AG04450 (cell line): ENCODE measurements around the gene LOX. TPM values are rescaled to one million over a fixed set of nuclear protein-coding genes. Genes with fewer than 3 reads are reported as not detected.

ENCODE experiments used
- CTCF ChIA-PET: fragments of 300-600, 350-600 bp; formaldehyde crosslinking; extraction: SDS; loops from one replicate; lab custom pipeline; 2022; ENCODE audit warnings: antibody characterized with exemption, inconsistent platforms; lab: Charles Lee
- POLR2A ChIA-PET: fragments of 350-600 bp; formaldehyde crosslinking; extraction: SDS; loops from one replicate; lab custom pipeline; 2021; ENCODE audit warnings: antibody characterized with exemption, inconsistent platforms; lab: Yijun Ruan, JAX
- DNase-seq: peaks from one replicate; pipeline ENCODE4 v3.0.0-alpha.2; 2011; ENCODE audit warnings: low read depth, low spot score
- H3K27ac ChIP-seq: one replicate; pipeline ENCODE4 v1.5.1; 2012; ENCODE audit warnings: low read depth, low read length, control low read depth
- H3K27me3 ChIP-seq: one replicate; pipeline ENCODE4 v1.6.0; 2012; ENCODE audit warnings: low read length; ENCODE audit not compliant: control insufficient read depth, insufficient read depth
- H3K4me3 ChIP-seq: 2 replicates; pipeline ENCODE4 v1.5.1; 2011; ENCODE audit warnings: mild to moderate bottlenecking, low read depth, low read length, control low read depth
- H3K9me3 ChIP-seq: 2 replicates; pipeline ENCODE4 v1.5.1; 2012; ENCODE audit warnings: low read length; ENCODE audit not compliant: control insufficient read depth, insufficient read depth
- polyA plus RNA-seq: library from polyadenylated mRNA; depleted of rRNA; stranded (reverse); fragments of >200 nt; gene quantifications from 2 replicates; pipeline ENCODE4 v1.2.3, GENCODE V29; 2011
- TF ChIP-seq, protein P1 (sequence below): IDR thresholded peaks from 2 replicates; pipeline ENCODE4 v1.5.1; 2011; ENCODE audit warnings: low read depth, low read length, control low read depth, inconsistent platforms

LOX gene
- polyA plus RNA-seq, 1 experiment = 228 TPM

GRCh38 chr5:122110987-122111386 is 32.9 kb upstream of the LOX start:
- CTCF ChIA-PET = interaction anchor here (0.5 to 3.9 kb wide), 3 partner anchors 9 to 46 kb away, joined by 3 to 28 read pairs (median 5); no protein-coding TSS in a partner anchor
- no peaks in the 10 kb centered on the region for H3K27me3 ChIP-seq
- no peak for DNase-seq
- POLR2A ChIA-PET = no interaction called here
- no peak overlapping the region for H3K4me3 ChIP-seq
- TF ChIP-seq, protein P1, sequence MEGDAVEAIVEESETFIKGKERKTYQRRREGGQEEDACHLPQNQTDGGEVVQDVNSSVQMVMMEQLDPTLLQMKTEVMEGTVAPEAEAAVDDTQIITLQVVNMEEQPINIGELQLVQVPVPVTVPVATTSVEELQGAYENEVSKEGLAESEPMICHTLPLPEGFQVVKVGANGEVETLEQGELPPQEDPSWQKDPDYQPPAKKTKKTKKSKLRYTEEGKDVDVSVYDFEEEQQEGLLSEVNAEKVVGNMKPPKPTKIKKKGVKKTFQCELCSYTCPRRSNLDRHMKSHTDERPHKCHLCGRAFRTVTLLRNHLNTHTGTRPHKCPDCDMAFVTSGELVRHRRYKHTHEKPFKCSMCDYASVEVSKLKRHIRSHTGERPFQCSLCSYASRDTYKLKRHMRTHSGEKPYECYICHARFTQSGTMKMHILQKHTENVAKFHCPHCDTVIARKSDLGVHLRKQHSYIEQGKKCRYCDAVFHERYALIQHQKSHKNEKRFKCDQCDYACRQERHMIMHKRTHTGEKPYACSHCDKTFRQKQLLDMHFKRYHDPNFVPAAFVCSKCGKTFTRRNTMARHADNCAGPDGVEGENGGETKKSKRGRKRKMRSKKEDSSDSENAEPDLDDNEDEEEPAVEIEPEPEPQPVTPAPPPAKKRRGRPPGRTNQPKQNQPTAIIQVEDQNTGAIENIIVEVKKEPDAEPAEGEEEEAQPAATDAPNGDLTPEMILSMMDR = no peak
- no peak overlapping the region for H3K27ac ChIP-seq
- H3K9me3 ChIP-seq = no peaks in the 10 kb centered on the region

DNA sequence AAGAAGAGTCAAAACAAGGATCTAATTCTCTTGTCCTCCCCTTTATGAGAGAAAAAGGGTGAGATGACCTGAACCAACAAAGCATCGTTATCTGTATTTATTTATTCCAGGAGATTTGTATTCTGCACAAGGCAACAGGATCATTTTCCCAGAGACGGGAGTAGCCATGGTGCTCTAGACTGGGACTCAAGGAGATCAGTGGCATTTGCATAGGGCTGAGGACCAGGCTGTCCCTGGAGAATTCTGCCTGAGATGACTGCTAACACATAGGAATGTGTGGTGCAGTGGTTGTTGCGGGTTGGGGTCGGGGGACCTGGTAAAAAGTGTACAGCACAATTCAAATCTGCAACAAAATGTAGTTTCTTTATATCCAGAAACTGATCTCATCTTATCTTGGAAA is 29.0 kb upstream of the LOX start:
- no peak overlapping the region for H3K4me3 ChIP-seq

DNA sequence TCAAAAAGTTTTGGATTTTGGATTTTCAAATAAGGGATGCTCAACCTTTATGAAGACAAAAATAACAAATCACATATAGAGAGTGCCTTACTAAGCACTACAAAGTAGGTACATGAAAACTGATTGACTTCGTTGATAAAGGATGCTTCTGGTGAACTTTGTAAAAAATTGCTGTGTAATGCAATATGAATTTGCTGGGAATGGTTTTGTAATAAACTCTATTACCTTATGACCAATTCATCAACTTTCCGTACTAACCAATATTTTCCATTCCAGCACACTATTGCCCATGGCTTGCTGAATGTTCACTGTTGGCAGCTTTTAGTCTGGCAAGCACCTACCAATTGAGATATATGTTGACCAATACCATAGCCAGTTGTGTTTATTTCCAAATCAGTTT is 27.9 kb upstream of the LOX start:
- no peaks in the 10 kb centered on the region for H3K9me3 ChIP-seq
- ChIA-PET CTCF (interaction anchor here (1.8 to 4.6 kb wide), 2 partner anchors 13 to 139 kb away, joined by 4 to 45 read pairs; no protein-coding TSS in a partner anchor), POLR2A (no interaction called here)
- TF ChIP-seq, protein P1 = no peak
- no peak overlapping the region for H3K27ac ChIP-seq
- no peak overlapping the region for H3K4me3 ChIP-seq
- DNase-seq = no peak
- H3K27me3 ChIP-seq = no peaks in the 10 kb centered on the region

More for the DNA sequence above, 29.0 kb upstream of the LOX start:
- no peak overlapping the region for H3K27ac ChIP-seq
- no peaks in the 10 kb centered on the region for H3K9me3 ChIP-seq
- ChIA-PET CTCF (no interaction called here), POLR2A (no interaction called here)
- no peaks in the 10 kb centered on the region for H3K27me3 ChIP-seq
- no peak for DNase-seq
- TF ChIP-seq, protein P1 = no peak

DNA sequence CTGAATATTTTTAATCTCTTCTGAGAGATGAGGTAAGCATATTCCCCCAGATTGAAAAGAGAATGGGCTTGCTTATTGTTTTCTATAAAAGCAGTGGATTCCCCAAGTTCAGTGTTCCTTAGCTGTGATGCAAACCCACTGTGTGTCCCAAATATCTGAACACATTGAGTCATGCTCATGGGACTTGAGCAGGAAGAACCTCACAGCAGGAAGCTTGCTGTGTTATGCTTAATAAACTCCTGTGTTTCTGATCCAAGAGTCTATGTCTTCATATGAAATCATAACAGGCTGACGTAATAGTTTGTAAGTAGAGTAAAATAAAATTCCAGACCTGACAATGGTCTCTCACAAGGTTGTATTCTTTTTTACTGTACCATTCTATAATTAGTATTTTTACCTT is 24.8 kb upstream of the LOX start:
- peak; percentile 26 for DNase-seq
- Histone ChIP-seq H3K4me3 (no peak overlapping the region), H3K27ac (no peak overlapping the region), H3K27me3 (no peaks in the 10 kb centered on the region), H3K9me3 (no peaks in the 10 kb centered on the region)
- CTCF ChIA-PET = interaction anchor here (0.9 to 4.6 kb wide), 23 partner anchors 9 to 141 kb away, joined by 3 to 58 read pairs (median 6); partner anchors contain the start of genes LOX, SRFBP1 and ZNF474
- POLR2A ChIA-PET = interaction anchor here (1.2 kb wide), 1 partner anchor 133 kb away, joined by 4 read pairs; no protein-coding TSS in a partner anchor
- TF ChIP-seq, protein P1 = no peak

DNA sequence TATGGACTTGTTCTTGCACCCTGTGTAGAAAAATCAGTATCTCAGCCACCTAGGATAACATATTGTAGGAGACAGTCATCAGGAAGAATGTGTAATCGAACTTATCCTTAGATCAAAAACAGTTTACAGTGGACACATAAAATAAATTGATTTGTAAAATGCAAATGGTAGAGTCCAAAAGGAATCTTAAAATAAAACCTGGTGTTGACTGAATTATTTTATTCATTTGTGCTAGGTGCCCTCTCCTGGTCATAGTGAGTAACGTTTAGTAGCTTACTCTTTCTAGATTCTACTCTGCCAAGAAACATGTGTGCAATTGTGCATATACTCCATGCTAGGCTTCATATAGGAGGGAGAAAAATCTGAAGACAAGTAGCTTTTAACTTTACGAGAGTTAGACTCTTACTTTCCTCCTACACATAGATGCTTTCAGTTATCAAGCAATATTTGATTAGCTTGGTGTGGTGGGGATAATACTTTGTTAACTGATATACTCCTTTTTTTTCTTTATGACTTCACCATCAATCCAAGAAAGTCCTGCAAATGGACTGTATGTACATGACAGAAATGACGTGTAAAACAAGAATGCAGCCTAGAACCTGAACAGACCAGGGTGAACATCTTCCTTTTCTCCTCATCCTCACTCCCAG is 23.7 kb upstream of the LOX start:
- TF ChIP-seq, protein P1 = peak; percentile 67
- no peaks in the 10 kb centered on the region for H3K9me3 ChIP-seq
- H3K27ac ChIP-seq = no peak overlapping the region
- POLR2A ChIA-PET = interaction anchor here (1.0 to 1.2 kb wide), 2 partner anchors 55 to 132 kb away, joined by 3 to 4 read pairs; no protein-coding TSS in a partner anchor
- no peaks in the 10 kb centered on the region for H3K27me3 ChIP-seq
- DNase-seq = no peak
- H3K4me3 ChIP-seq = no peak overlapping the region
- CTCF ChIA-PET = interaction anchor here (0.6 to 4.6 kb wide), 39 partner anchors 9 to 151 kb away, joined by 3 to 58 read pairs (median 5); partner anchors contain the start of genes LOX, SRFBP1 and ZNF474
